HG02973 (cell line): Measurements from ENCODE around the gene TSKS.

Experiments used
- ATAC-seq: cut with Tn5 transposase; IDR thresholded peaks from one replicate; pipeline ENCODE4 v1.9.1; 2021; ENCODE audit warnings: moderate library complexity; ENCODE audit not compliant: unreplicated experiment

Gene TSKS

GRCh38 chr19:49763230-49763629 lies at the start of gene TSKS:
Gene TSKS, minus strand, starts transcription at chr19:49763306. Its CDS starts 59 bp downstream, at chr19:49763247.
- no peak for ATAC-seq

- no peak for ATAC-seq
These were observed 49.4 kb upstream of the TSKS start for GRCh38 chr19:49812452-49812996.

GRCh38 chr19:49811328-49811727 lies 48.2 kb upstream of the TSKS start:
- no peak for ATAC-seq

- no peak for ATAC-seq
These were observed 46.9 kb upstream of the TSKS start for GRCh38 chr19:49809941-49810389.

- no peak for ATAC-seq
These were observed 46.2 kb upstream of the TSKS start for GRCh38 chr19:49809160-49809940.

- no peak for ATAC-seq
These were observed 45.6 kb upstream of the TSKS start for GRCh38 chr19:49808711-49809159.

- ATAC-seq = no peak
These were observed 45.0 kb upstream of the TSKS start for GRCh38 chr19:49807904-49808675.

GRCh38 chr19:49807058-49807903 lies 44.2 kb upstream of the TSKS start:
- no peak for ATAC-seq

- ATAC-seq = no peak
These were observed 43.5 kb upstream of the TSKS start for GRCh38 chr19:49806620-49806959.

- no peak for ATAC-seq
These were observed 42.9 kb upstream of the TSKS start for GRCh38 chr19:49805822-49806619.

- ATAC-seq = no peak
These were observed 40.4 kb upstream of the TSKS start for GRCh38 chr19:49803529-49803856.

GRCh38 chr19:49802836-49803528 lies 39.9 kb upstream of the TSKS start:
- ATAC-seq = no peak

GRCh38 chr19:49801966-49802661 lies 39.0 kb upstream of the TSKS start:
- ATAC-seq = no peak

GRCh38 chr19:49801401-49801888 lies 38.3 kb upstream of the TSKS start:
- ATAC-seq = no peak

- ATAC-seq = no peak
These were observed 37.7 kb upstream of the TSKS start for GRCh38 chr19:49800771-49801170.

GRCh38 chr19:49799798-49800376 lies 36.8 kb upstream of the TSKS start:
- no peak for ATAC-seq

- ATAC-seq = no peak
These were observed 36.2 kb upstream of the TSKS start for GRCh38 chr19:49799271-49799797.

- no peak for ATAC-seq
These were observed 35.5 kb upstream of the TSKS start for GRCh38 chr19:49798574-49798973.
